ENCODE data around the gene RASGEF1C. TPM values are rescaled to one million over a fixed set of nuclear protein-coding genes. Genes with fewer than 3 reads are reported as not detected.
A peak's percentile ranks its signal among the peaks of the same experiment; 100 is the strongest.

The RASGEF1C gene
- total and polyA plus RNA-seq, 4 donors, result 4.4 to 9.7 (median 7.2) TPM

DNA sequence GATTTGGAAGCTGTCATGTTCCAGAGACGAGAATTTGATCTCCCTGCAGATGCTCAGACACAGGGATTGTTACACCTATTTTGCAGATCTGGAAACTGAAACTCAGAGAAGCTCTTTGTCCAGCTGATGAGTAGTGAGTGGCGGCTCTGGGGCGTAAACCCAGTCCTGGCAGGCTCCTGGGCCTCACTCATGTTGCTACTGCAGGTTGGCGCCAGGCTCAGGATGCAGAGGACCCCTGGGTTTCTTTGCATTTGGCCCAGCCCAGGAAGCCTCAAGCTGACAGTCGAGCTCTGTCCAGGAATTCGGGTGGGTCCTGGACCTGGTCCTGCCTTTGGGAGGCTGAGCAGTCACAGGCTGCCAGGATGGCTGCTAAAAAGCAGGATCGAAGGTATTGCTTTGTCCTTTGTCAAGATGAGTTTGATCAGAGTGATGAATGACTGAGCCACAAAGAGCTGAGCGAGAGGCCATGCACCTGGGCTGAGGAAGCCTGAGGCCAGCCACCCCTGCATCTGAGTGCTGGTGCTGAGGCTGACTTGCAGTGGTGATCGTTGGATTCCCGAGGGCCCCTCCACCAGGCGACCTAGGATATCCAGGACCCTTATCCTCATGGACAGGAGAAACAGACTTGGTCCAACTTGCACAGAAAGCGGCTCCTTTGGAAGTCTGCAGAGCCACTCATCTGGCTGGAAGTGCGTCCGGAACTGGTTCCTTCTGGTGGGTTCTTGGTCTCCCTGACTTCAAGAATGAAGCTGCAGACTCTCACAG lies 129.1 kb downstream of the RASGEF1C start:
- Histone ChIP-seq H3K9me3 (ENCODE audit: control insufficient read depth, insufficient read depth, low read length) (no peaks in the 10 kb centered on the region), H3K36me3 (ENCODE audit: control insufficient read depth, insufficient read depth, low read length) (no peaks in the 10 kb centered on the region), H3K4me1 (ENCODE audit: control insufficient read depth, insufficient read depth, low read length) (peaks cover 10% of the 10 kb centered on the region), H3K27ac (ENCODE audit: low read depth, low read length) (no peak overlapping the region), H3K4me3 (ENCODE audit: low read depth, low read length) (no peak overlapping the region), H3K27me3 (ENCODE audit: control insufficient read depth, insufficient read depth, low read length) (no peaks in the 10 kb centered on the region)
- DNase-seq (ENCODE audit: low read depth in 4 of 6, low spot score in 6 of 6), result no peak
- 85% methylated on average over 14 of the region's 14 CpGs for WGBS (ENCODE audit: insufficient coverage)

DNA sequence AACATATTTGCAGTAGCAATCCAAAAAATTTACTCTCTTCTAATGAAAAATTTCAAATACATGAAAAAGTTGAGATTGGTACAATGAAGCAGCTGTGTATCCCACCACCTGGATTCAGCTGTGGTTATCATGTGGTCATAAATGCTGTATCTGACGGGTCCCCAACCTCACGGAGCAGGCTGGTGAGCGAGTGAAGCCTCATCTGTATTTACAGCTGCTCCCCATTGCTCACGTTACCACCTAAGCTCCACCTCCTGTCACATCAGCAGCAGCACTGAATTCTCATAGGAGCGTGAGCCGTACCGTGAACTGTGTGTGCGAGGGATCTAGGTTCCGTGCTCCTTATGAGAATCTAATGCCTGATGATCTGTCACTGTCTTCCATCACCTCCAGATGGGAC lies 130.7 kb downstream of the RASGEF1C start:
- Histone ChIP-seq H3K4me3 (ENCODE audit: low read depth, low read length) (no peak overlapping the region), H3K27me3 (ENCODE audit: control insufficient read depth, insufficient read depth, low read length) (no peaks in the 10 kb centered on the region), H3K27ac (ENCODE audit: low read depth, low read length) (no peak overlapping the region), H3K4me1 (ENCODE audit: control insufficient read depth, insufficient read depth, low read length) (peaks cover 7% of the 10 kb centered on the region), H3K36me3 (ENCODE audit: control insufficient read depth, insufficient read depth, low read length) (no peaks in the 10 kb centered on the region), H3K9me3 (ENCODE audit: control insufficient read depth, insufficient read depth, low read length) (no peaks in the 10 kb centered on the region)
- 80% methylated on average over 1 of the region's 9 CpGs for WGBS (ENCODE audit: insufficient coverage)
- DNase-seq (ENCODE audit: low read depth in 4 of 6, low spot score in 6 of 6), result no peak

DNA sequence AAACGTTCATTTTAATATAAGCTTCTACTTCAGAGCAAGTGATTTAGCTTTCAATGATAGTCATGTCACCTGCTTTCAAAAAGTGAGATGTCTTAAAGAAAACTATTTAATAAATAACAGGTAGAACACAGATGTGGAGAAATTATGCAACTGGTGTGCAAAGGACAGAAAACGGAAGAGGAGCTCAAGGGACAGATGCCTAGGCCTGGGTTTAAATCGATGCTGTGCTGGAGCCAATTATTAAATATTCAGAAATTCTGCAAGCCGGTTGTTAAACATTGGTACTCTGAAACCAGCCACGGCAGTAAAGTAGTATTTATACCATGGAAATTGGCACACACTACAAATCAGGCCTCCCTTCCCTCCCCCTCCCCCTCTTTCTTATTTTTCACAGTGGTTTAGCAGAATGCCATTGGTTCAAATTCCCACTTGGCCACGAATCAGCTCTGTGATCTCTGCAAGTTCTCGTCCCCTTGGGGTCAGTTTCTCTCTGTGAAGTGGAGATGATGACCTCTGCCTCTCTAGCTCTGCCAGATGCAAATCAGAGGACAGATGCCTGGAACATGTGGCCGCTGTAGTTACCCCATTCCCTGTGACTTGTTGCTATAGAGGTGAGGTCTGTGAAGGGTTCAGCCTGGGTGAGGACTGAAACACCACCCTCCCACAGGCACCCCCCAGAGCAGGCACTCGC lies 131.3 kb downstream of the RASGEF1C start:
- 100% methylated on average over 1 of the region's 9 CpGs for WGBS (ENCODE audit: insufficient coverage)
- H3K27ac ChIP-seq (ENCODE audit: low read depth, low read length), result no peak overlapping the region
- peaks cover 2% of the 10 kb centered on the region for H3K4me1 ChIP-seq (ENCODE audit: control insufficient read depth, insufficient read depth, low read length)
- H3K36me3 ChIP-seq (ENCODE audit: control insufficient read depth, insufficient read depth, low read length), result no peaks in the 10 kb centered on the region
- no peaks in the 10 kb centered on the region for H3K27me3 ChIP-seq (ENCODE audit: control insufficient read depth, insufficient read depth, low read length)
- no peak for DNase-seq (ENCODE audit: low read depth in 4 of 6, low spot score in 6 of 6)
- H3K4me3 ChIP-seq (ENCODE audit: low read depth, low read length), result no peak overlapping the region
- H3K9me3 ChIP-seq (ENCODE audit: control insufficient read depth, insufficient read depth, low read length), result no peaks in the 10 kb centered on the region

- Histone ChIP-seq H3K27ac (ENCODE audit: low read depth, low read length) (no peak overlapping the region), H3K36me3 (ENCODE audit: control insufficient read depth, insufficient read depth, low read length) (no peaks in the 10 kb centered on the region), H3K4me1 (ENCODE audit: control insufficient read depth, insufficient read depth, low read length) (peaks cover 9% of the 10 kb centered on the region), H3K4me3 (ENCODE audit: low read depth, low read length) (no peak overlapping the region), H3K9me3 (ENCODE audit: control insufficient read depth, insufficient read depth, low read length) (peaks cover 2% of the 10 kb centered on the region), H3K27me3 (ENCODE audit: control insufficient read depth, insufficient read depth, low read length) (no peaks in the 10 kb centered on the region)
- DNase-seq (ENCODE audit: low read depth in 4 of 6, low spot score in 6 of 6), result no peak
- WGBS (ENCODE audit: insufficient coverage), result no CpG with 5 or more reads among the region's 1 CpG
Measured at GRCh38 chr5:180075703-180076102, 133.3 kb downstream of the RASGEF1C start.

GRCh38 chr5:180074462-180074861 lies 134.5 kb downstream of the RASGEF1C start:
- no peaks in the 10 kb centered on the region for H3K36me3 ChIP-seq (ENCODE audit: control insufficient read depth, insufficient read depth, low read length)
- H3K9me3 ChIP-seq (ENCODE audit: control insufficient read depth, insufficient read depth, low read length), result peaks cover 2% of the 10 kb centered on the region
- H3K27me3 ChIP-seq (ENCODE audit: control insufficient read depth, insufficient read depth, low read length), result no peaks in the 10 kb centered on the region
- no CpG with 5 or more reads among the region's 4 CpGs for WGBS (ENCODE audit: insufficient coverage)
- H3K27ac ChIP-seq (ENCODE audit: low read depth, low read length), result no peak overlapping the region
- no peak overlapping the region for H3K4me3 ChIP-seq (ENCODE audit: low read depth, low read length)
- DNase-seq (ENCODE audit: low read depth in 4 of 6, low spot score in 6 of 6), result no peak
- H3K4me1 ChIP-seq (ENCODE audit: control insufficient read depth, insufficient read depth, low read length), result peaks cover 9% of the 10 kb centered on the region

DNA sequence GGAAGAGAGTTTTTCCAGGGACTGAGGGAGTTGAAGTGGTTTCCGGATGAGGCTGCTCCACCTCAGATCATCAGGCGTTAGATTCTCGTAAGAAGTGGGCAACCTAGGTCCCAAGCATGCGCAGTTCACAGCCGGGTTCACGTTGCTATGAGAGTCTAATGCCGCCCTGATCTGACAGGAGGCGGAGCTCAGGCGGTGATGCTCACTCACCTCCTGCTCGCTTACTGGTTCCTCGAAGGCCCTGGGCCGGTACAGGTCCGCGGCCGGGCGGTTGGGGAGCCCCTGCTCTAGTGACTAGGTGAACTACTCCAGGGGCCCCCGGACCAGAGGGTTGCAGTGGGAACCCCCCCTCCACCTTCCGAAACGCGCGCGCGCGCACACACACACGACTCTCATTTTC lies 136.5 kb downstream of the RASGEF1C start:
- WGBS (ENCODE audit: insufficient coverage), result 70% methylated on average over 17 of the region's 25 CpGs
- peaks cover 2% of the 10 kb centered on the region for H3K9me3 ChIP-seq (ENCODE audit: control insufficient read depth, insufficient read depth, low read length)
- peaks cover 9% of the 10 kb centered on the region for H3K4me1 ChIP-seq (ENCODE audit: control insufficient read depth, insufficient read depth, low read length)
- peak overlapping the region; percentile 10 for H3K27ac ChIP-seq (ENCODE audit: low read depth, low read length)
- no peak for DNase-seq (ENCODE audit: low read depth in 4 of 6, low spot score in 6 of 6)
- H3K4me3 ChIP-seq (ENCODE audit: low read depth, low read length), result no peak overlapping the region
- H3K27me3 ChIP-seq (ENCODE audit: control insufficient read depth, insufficient read depth, low read length), result no peaks in the 10 kb centered on the region
- no peaks in the 10 kb centered on the region for H3K36me3 ChIP-seq (ENCODE audit: control insufficient read depth, insufficient read depth, low read length)

GRCh38 chr5:180072256-180072548 lies 136.8 kb downstream of the RASGEF1C start:
- Histone ChIP-seq H3K27me3 (ENCODE audit: control insufficient read depth, insufficient read depth, low read length) (no peaks in the 10 kb centered on the region), H3K27ac (ENCODE audit: low read depth, low read length) (peak overlapping the region; percentile 10), H3K36me3 (ENCODE audit: control insufficient read depth, insufficient read depth, low read length) (no peaks in the 10 kb centered on the region), H3K4me3 (ENCODE audit: low read depth, low read length) (no peak overlapping the region), H3K9me3 (ENCODE audit: control insufficient read depth, insufficient read depth, low read length) (peaks cover 2% of the 10 kb centered on the region), H3K4me1 (ENCODE audit: control insufficient read depth, insufficient read depth, low read length) (peaks cover 9% of the 10 kb centered on the region)
- 12% methylated on average over 12 of the region's 14 CpGs for WGBS (ENCODE audit: insufficient coverage)
- no peak for DNase-seq (ENCODE audit: low read depth in 4 of 6, low spot score in 6 of 6)

GRCh38 chr5:180071531-180072255 lies 137.3 kb downstream of the RASGEF1C start, which contains the start of gene RNF130:
Gene RNF130 (minus strand): TSS chr5:180071759. CDS start chr5:180071702, 57 bp downstream.
- peak in 5 of 6 donors; percentile 81 to 97 (median 88) for DNase-seq (ENCODE audit: low read depth in 4 of 6, low spot score in 6 of 6)
- Histone ChIP-seq H3K27me3 (ENCODE audit: control insufficient read depth, insufficient read depth, low read length) (no peaks in the 10 kb centered on the region), H3K9me3 (ENCODE audit: control insufficient read depth, insufficient read depth, low read length) (peaks cover 2% of the 10 kb centered on the region), H3K36me3 (ENCODE audit: control insufficient read depth, insufficient read depth, low read length) (no peaks in the 10 kb centered on the region), H3K4me3 (ENCODE audit: low read depth, low read length) (peak within 1 kb of the TSS; percentile 83), H3K27ac (ENCODE audit: low read depth, low read length) (peak within 1 kb of the TSS; percentile 96), H3K4me1 (ENCODE audit: control insufficient read depth, insufficient read depth, low read length) (peaks cover 13% of the 10 kb centered on the region)
- WGBS (ENCODE audit: insufficient coverage), result under 1% methylated on average over 112 of the region's 113 CpGs

DNA sequence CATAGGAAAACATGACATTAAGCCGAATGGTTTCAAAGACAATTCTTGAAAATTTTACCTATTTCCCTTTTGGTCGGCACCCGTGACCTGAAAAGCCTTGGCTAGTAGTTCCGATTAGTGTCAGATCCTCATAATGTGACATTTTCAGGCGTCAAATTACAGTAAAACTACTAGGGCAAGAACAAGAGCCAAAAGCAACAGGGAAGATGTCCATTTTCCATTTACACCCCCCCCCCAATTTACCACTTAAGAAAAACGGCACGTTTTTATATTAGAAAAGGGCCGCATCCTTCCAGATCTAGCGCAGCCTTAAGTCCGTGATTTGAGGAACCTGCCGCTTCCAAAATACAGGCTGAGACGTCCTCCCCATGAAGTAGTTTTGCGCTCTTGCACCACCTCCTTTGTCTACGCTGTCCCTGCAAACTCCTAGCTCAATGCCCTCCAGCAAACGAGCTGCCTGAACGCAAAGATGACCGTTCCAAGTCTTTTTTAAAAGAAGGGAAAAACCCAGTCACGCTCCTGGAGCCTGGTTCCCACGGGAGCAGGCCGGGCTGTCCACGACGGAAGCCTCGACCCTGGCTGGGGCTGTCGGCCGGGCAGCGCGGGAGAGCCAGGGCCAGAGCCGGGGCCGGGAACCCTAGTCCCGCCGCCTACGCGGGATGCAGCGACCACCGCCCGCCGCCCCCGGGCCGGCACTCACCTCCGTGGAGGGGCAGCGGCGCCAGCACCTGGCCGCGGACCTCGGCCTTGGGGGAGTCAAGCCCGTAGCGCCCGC lies 138.1 kb downstream of the RASGEF1C start:
- H3K4me1 ChIP-seq (ENCODE audit: control insufficient read depth, insufficient read depth, low read length), result peaks cover 16% of the 10 kb centered on the region
- peak overlapping the region; percentile 94 for H3K27ac ChIP-seq (ENCODE audit: low read depth, low read length)
- WGBS (ENCODE audit: insufficient coverage), result under 1% methylated on average over 48 of the region's 48 CpGs
- DNase-seq (ENCODE audit: low read depth in 4 of 6, low spot score in 6 of 6), result peak in 3 of 6 donors; percentile 39 to 83 (median 82)
- H3K4me3 ChIP-seq (ENCODE audit: low read depth, low read length), result peak overlapping the region; percentile 83
- no peaks in the 10 kb centered on the region for H3K36me3 ChIP-seq (ENCODE audit: control insufficient read depth, insufficient read depth, low read length)
- peaks cover 2% of the 10 kb centered on the region for H3K9me3 ChIP-seq (ENCODE audit: control insufficient read depth, insufficient read depth, low read length)
- no peaks in the 10 kb centered on the region for H3K27me3 ChIP-seq (ENCODE audit: control insufficient read depth, insufficient read depth, low read length)

Data from spinal cord (tissue), 10 donors.